Stimulated activated CD4-positive, alpha-beta T cell treated with anti-CD3 and anti-CD28 coated beads, Interleukin-12 subunit alpha, Interleukin-12 subunit beta, amount 100 ng/mL, for 24 hours (primary cell): ENCODE data around the gene CARMIL1.

ENCODE experiments used
- DNase-seq, 2 experiments: peaks; one replicate each; pipeline ENCODE4 v3.0.0-alpha.2; 2020; ENCODE audit warnings: low read depth in 2 of 2

Gene CARMIL1

GRCh38 chr6:25309886-25310285, 30.7 kb downstream of the CARMIL1 start:
- DNase-seq, result no peak

GRCh38 chr6:25311331-25311840, 32.2 kb downstream of the CARMIL1 start:
- DNase-seq, result no peak

GRCh38 chr6:25312034-25312620, 33.0 kb downstream of the CARMIL1 start:
- no peak for DNase-seq

GRCh38 chr6:25312703-25313102, 33.5 kb downstream of the CARMIL1 start:
- no peak for DNase-seq

- DNase-seq, result no peak
Measured at GRCh38 chr6:25314509-25315175, 35.5 kb downstream of the CARMIL1 start.

- no peak for DNase-seq
Measured at GRCh38 chr6:25315194-25316177, 36.3 kb downstream of the CARMIL1 start.

- DNase-seq, result no peak
Measured at GRCh38 chr6:25316626-25317025, 37.5 kb downstream of the CARMIL1 start.

- no peak for DNase-seq
Measured at GRCh38 chr6:25318589-25318988, 39.4 kb downstream of the CARMIL1 start.

GRCh38 chr6:25320459-25320858, 41.3 kb downstream of the CARMIL1 start:
- no peak for DNase-seq

- DNase-seq, result no peak
Measured at GRCh38 chr6:25322692-25323091, 43.5 kb downstream of the CARMIL1 start.

- DNase-seq, result no peak
Measured at GRCh38 chr6:25324066-25324762, 45.0 kb downstream of the CARMIL1 start.

- DNase-seq, result no peak
Measured at GRCh38 chr6:25326126-25326525, 47.0 kb downstream of the CARMIL1 start.

GRCh38 chr6:25326960-25327359, 47.8 kb downstream of the CARMIL1 start:
- DNase-seq, result no peak

- DNase-seq, result no peak
Measured at GRCh38 chr6:25327432-25327831, 48.3 kb downstream of the CARMIL1 start.

- DNase-seq, result no peak
Measured at GRCh38 chr6:25329161-25329817, 50.1 kb downstream of the CARMIL1 start.

- no peak for DNase-seq
Measured at GRCh38 chr6:25329982-25330381, 50.8 kb downstream of the CARMIL1 start.

GRCh38 chr6:25330796-25331685, 51.9 kb downstream of the CARMIL1 start:
- DNase-seq, result no peak

GRCh38 chr6:25332165-25332564, 53.0 kb downstream of the CARMIL1 start:
- no peak for DNase-seq

GRCh38 chr6:25332655-25333071, 53.5 kb downstream of the CARMIL1 start:
- no peak for DNase-seq

GRCh38 chr6:25333471-25333870, 54.3 kb downstream of the CARMIL1 start:
- no peak for DNase-seq
